Vagina (tissue), 2 donors: ENCODE results near the gene GOLIM4. TPM values are rescaled to one million over a fixed set of nuclear protein-coding genes. Genes with fewer than 3 reads are reported as not detected.

Experiments used
- DNase-seq, 2 donors: peaks; one replicate each; pipeline ENCODE4 v3.0.0-alpha.2; 2017; ENCODE audit errors: extremely low spot score in 2 of 2
- H3K27ac ChIP-seq: fragments of 200-600 bp; sonication (generic); one replicate; pipeline ENCODE4 v1.5.1; 2019
- H3K27me3 ChIP-seq: fragments of 200-600 bp; sonication (generic); one replicate; pipeline ENCODE4 v1.5.1; 2019
- H3K36me3 ChIP-seq, 2 donors: fragments of 200-600 bp; sonication (generic); one replicate each; pipeline ENCODE4 v1.5.1; 2017 to 2019
- H3K4me1 ChIP-seq: fragments of 200-600 bp; sonication (generic); one replicate; pipeline ENCODE4 v1.5.1; 2019
- H3K4me3 ChIP-seq, 2 donors: fragments of 200-600 bp; sonication (generic); 1 replicate in 1 of 2; 2 replicates in 1 of 2; pipeline ENCODE4 v1.5.1; 2016 to 2019
- H3K9me3 ChIP-seq: fragments of 200-600 bp; sonication (generic); one replicate; pipeline ENCODE4 v1.5.1; 2019
- POLR2A ChIP-seq, 2 donors: fragments of 450-650 bp; IDR thresholded peaks; one replicate each; pipeline ENCODE4 v1.6.1; 2017; ENCODE audit warnings: antibody characterized with exemption in 2 of 2, mild to moderate bottlenecking in 2 of 2, moderate library complexity in 2 of 2
- POLR2AphosphoS5 ChIP-seq, 2 donors: sonication (generic); formaldehyde crosslinking; IDR thresholded peaks; one replicate each; pipeline ENCODE4 v1.9.0; 2017; ENCODE audit warnings: antibody characterized with exemption in 2 of 2, mild to moderate bottlenecking in 2 of 2, low read depth in 1 of 2; ENCODE audit not compliant: insufficient read depth in 1 of 2
- intact Hi-C: fragments of 100-400 bp; cut with DNase I; formaldehyde crosslinking; loops from one replicate; pipeline ENCODE4 v1.15.1; 2023
- total RNA-seq: library from RNA; depleted of rRNA; stranded (reverse); fragments of >200 nt; gene quantifications from one replicate; pipeline ENCODE4 v1.2.3, GENCODE V29; 2016
- TF ChIP-seq, protein P1 (sequence below), 3 experiments: fragments of 450-650 bp in 2 of 3; fragments of 200-600 bp in 1 of 3; sonication (generic) in 1 of 3; IDR thresholded peaks; one replicate each; pipeline ENCODE4 v1.5.1; 2017 to 2019; ENCODE audit warnings: antibody characterized with exemption in 3 of 3, mild to moderate bottlenecking in 2 of 3, moderate library complexity in 2 of 3

Gene GOLIM4
- total RNA-seq, 1 donor from 2014 or later: 36.8 TPM

DNA sequence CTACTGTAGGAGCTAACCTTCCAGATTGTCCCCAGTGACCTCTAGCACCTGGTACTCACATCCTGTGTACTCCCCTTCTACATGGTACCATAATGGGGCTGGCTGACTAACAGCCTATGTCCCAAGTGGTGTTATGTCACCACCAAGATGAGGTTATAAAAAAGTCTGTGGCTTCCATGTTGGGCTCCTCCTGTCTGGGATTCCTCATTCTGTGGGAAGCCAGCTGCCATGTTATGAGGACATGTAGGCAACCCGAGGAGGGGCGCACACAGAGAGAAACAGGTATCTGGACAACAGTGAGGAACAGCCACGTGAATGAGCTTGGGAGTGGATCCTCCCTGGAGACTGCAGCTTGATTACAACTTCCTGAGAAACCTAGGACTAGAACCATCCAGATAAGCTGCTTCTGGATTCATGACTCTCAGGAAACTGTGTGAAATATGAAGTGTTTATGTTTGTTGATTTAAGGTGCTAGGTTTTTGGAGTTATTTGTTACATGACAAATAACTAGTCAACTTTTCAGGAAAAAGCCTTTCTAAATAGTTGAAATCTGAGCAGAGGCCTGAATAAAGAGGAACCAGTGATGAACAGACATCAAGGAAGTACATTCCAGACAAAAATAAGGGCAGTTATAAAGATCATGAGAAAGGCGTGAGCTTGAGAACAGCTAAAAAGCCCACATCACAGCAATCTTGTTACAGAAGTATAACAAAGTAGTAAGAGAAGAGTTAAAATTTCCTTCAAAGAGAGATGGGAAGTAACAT, 21.7 kb downstream of the GOLIM4 start:
- Histone ChIP-seq H3K4me3 (no peak overlapping the region), H3K9me3 (no peaks in the 10 kb centered on the region), H3K27ac (no peak overlapping the region), H3K27me3 (no peaks in the 10 kb centered on the region), H3K4me1 (peaks cover 20% of the 10 kb centered on the region), H3K36me3 (no peaks in the 10 kb centered on the region)
- TF ChIP-seq, protein P1, sequence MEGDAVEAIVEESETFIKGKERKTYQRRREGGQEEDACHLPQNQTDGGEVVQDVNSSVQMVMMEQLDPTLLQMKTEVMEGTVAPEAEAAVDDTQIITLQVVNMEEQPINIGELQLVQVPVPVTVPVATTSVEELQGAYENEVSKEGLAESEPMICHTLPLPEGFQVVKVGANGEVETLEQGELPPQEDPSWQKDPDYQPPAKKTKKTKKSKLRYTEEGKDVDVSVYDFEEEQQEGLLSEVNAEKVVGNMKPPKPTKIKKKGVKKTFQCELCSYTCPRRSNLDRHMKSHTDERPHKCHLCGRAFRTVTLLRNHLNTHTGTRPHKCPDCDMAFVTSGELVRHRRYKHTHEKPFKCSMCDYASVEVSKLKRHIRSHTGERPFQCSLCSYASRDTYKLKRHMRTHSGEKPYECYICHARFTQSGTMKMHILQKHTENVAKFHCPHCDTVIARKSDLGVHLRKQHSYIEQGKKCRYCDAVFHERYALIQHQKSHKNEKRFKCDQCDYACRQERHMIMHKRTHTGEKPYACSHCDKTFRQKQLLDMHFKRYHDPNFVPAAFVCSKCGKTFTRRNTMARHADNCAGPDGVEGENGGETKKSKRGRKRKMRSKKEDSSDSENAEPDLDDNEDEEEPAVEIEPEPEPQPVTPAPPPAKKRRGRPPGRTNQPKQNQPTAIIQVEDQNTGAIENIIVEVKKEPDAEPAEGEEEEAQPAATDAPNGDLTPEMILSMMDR (IDR thresholded peaks at IDR 0.05): no peak
- TF ChIP-seq POLR2A (IDR thresholded peaks at IDR 0.05): no peak
- TF ChIP-seq POLR2AphosphoS5 (IDR thresholded peaks at IDR 0.05; ENCODE audit: insufficient read depth in 1 of 2, low read depth in 1 of 2): no peak
- intact Hi-C loops: no loop called here
- DNase-seq: no peak

DNA sequence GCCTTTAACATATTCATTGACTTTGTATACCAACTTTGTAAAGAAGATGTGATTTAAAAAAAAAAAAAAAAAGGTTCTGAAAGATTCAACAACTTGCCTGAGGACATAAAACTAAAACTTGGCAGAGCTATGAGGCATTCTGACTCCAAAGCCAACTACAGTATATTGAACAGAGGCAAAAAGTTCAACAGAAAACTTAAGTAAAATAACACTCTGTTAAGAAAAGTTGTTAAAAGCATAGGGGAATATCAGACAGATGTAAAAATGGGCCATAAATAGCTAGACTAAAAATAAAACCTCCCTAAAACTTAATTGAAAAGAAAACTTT, 23.4 kb downstream of the GOLIM4 start:
- no peaks in the 10 kb centered on the region for H3K9me3 ChIP-seq

DNA sequence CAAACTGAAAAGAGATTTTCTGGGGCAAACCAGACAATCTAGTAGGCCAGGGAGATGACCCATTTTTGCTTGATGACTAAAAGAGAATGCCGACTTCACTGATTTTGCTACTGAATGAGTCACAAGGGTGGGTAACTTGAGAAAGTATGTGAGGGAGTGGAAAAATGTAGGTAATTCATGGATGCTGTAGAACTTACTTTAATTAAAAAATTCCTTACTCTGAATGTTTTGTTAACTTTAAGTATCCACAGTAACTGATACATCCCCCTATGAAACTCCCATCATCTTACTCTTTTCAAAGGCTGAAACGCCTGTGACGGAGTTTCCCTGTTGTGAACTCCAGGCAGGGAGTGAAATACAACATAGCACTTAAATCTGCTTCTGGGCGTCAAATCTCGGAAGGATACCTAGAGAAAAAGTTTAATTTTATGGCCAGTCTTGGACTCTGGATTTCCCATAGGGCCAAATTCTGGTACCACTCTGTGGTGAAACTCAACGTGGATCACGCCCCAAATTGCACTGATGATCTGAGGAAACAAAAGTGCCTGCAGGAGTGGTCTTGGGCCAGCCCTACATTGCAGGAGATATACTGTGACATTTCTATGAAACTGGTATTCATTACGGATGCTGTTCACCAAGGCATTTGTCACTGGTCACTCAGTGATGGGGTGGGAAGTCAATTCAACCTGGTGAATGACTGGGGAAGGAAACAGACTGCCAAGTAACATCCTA, 24.0 kb downstream of the GOLIM4 start:
- Histone ChIP-seq H3K36me3 (no peaks in the 10 kb centered on the region), H3K27me3 (no peaks in the 10 kb centered on the region), H3K9me3 (no peaks in the 10 kb centered on the region), H3K27ac (no peak overlapping the region), H3K4me1 (peaks cover 22% of the 10 kb centered on the region), H3K4me3 (no peak overlapping the region)
- intact Hi-C loops: no loop called here
- TF ChIP-seq POLR2A (IDR thresholded peaks at IDR 0.05): no peak
- TF ChIP-seq POLR2AphosphoS5 (IDR thresholded peaks at IDR 0.05; ENCODE audit: insufficient read depth in 1 of 2, low read depth in 1 of 2): no peak
- TF ChIP-seq, protein P1 (IDR thresholded peaks at IDR 0.05): no peak
- DNase-seq: no peak

More for the DNA sequence above, 23.4 kb downstream of the GOLIM4 start:
- DNase-seq: no peak
- intact Hi-C loops: no loop called here
- no peak for TF ChIP-seq POLR2A (IDR thresholded peaks at IDR 0.05)
- no peak for TF ChIP-seq POLR2AphosphoS5 (IDR thresholded peaks at IDR 0.05; ENCODE audit: insufficient read depth in 1 of 2, low read depth in 1 of 2)
- TF ChIP-seq, protein P1 (IDR thresholded peaks at IDR 0.05): no peak
- Histone ChIP-seq H3K4me1 (peaks cover 20% of the 10 kb centered on the region), H3K4me3 (no peak overlapping the region), H3K27ac (no peak overlapping the region), H3K27me3 (no peaks in the 10 kb centered on the region), H3K36me3 (no peaks in the 10 kb centered on the region)

DNA sequence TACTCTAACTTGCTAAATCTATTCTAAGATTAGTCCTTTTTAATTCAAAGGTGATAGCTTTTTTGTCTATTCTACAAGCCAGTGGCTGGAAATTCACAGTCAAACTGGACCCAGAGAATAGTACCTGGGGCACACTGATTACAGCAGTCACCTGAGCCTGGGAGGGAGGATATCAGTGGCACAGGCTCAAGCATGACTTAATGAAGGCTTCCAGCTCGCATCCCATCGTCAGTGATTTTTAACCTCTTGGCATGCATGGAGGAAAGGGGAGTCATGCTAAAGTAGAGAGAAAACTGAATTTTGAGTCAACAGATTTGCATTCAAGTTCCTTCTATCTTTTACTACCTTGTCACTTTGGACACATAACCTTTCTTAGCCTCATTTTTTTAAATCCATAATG, 24.8 kb downstream of the GOLIM4 start:
- H3K27ac ChIP-seq: no peak overlapping the region
- no peaks in the 10 kb centered on the region for H3K36me3 ChIP-seq
- H3K9me3 ChIP-seq: no peaks in the 10 kb centered on the region
- no peak for TF ChIP-seq POLR2AphosphoS5 (IDR thresholded peaks at IDR 0.05; ENCODE audit: insufficient read depth in 1 of 2, low read depth in 1 of 2)
- TF ChIP-seq, protein P1 (IDR thresholded peaks at IDR 0.05): no peak
- H3K27me3 ChIP-seq: no peaks in the 10 kb centered on the region
- DNase-seq: no peak
- intact Hi-C loops: no loop called here
- peaks cover 30% of the 10 kb centered on the region for H3K4me1 ChIP-seq
- H3K4me3 ChIP-seq: no peak overlapping the region

DNA sequence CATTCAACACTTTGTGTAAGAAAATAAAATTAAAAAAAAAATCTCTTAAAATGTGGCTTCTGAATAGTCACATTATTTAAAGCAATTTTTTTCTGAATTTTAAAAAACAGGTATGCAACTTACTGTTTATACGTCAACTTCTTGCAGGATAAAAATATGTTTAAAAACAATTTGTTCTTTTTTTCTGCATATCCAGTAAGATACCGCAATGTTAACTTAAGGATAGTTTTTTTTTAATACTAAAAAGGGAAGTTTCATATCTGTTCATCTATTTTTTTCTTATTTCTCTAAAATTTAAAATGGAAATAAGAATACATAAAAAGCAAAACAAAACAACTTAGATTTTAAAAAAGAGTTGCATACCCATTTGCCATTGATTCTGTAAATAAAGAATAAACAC, 27.4 kb downstream of the GOLIM4 start:
- Histone ChIP-seq H3K4me1 (peaks cover 45% of the 10 kb centered on the region), H3K36me3 (no peaks in the 10 kb centered on the region), H3K27me3 (no peaks in the 10 kb centered on the region), H3K27ac (no peak overlapping the region), H3K9me3 (no peaks in the 10 kb centered on the region), H3K4me3 (no peak overlapping the region)
- intact Hi-C loops: no loop called here
- TF ChIP-seq, protein P1 (IDR thresholded peaks at IDR 0.05): no peak
- no peak for TF ChIP-seq POLR2A (IDR thresholded peaks at IDR 0.05)
- no peak for TF ChIP-seq POLR2AphosphoS5 (IDR thresholded peaks at IDR 0.05; ENCODE audit: insufficient read depth in 1 of 2, low read depth in 1 of 2)
- DNase-seq: no peak
